Colonic mucosa (tissue), 4 donors: ENCODE measurements around the gene SERINC2. TPM values are rescaled to one million over a fixed set of nuclear protein-coding genes. Genes with fewer than 3 reads are reported as not detected.

ENCODE experiments used
- DNase-seq: peaks from one replicate; pipeline ENCODE4 v3.0.0-alpha.2; 2020
- H3K27ac ChIP-seq: fragments of 200-600 bp; one replicate; pipeline ENCODE4 v1.8.0; 2021
- H3K27me3 ChIP-seq: fragments of 200-600 bp; one replicate; pipeline ENCODE4 v1.8.0; 2021
- H3K36me3 ChIP-seq: fragments of 200-600 bp; one replicate; pipeline ENCODE4 v1.8.0; 2021
- H3K4me1 ChIP-seq: fragments of 200-600 bp; one replicate; pipeline ENCODE4 v1.8.0; 2021; ENCODE audit warnings: mild to moderate bottlenecking
- H3K4me3 ChIP-seq: fragments of 200-600 bp; one replicate; pipeline ENCODE4 v1.8.0; 2021
- H3K9ac ChIP-seq, 2 donors: one replicate each; pipeline ENCODE4 v1.7.0; 2013; ENCODE audit warnings: control low read depth in 2 of 2, low read depth in 2 of 2, low read length in 2 of 2
- H3K9me3 ChIP-seq: fragments of 200-600 bp; one replicate; pipeline ENCODE4 v1.8.0; 2021
- CTCF ChIP-seq: fragments of 200-600 bp; IDR thresholded peaks from one replicate; pipeline ENCODE4 v1.8.0; 2022; ENCODE audit warnings: antibody characterized with exemption, mild to moderate bottlenecking
- intact Hi-C: fragments of 100-400 bp; cut with DNase I; formaldehyde crosslinking; loops from one replicate; pipeline ENCODE4 v1.14.1; 2022
- total RNA-seq, 2 donors: library from RNA; stranded (reverse); fragmentation: NEBNext Ultra II Directional in 1 of 2; extraction: Animal tissue kit (Norgen Biotek cat#: 25700) in 1 of 2; gene quantifications; one replicate each; pipeline ENCODE4 v1.2.1, GENCODE V29; 2021
- donor health status: healthy.
- donor health status: DM: no; HTN: no; CAD: no.
- donor health status: DM: no; HTN: no; CAD: no.

The SERINC2 gene
- total RNA-seq, 2 donors from 2014 or later: 203 to 212 TPM

GRCh38 chr1:31401241-31401640 is 11.8 kb upstream of the SERINC2 start:
- Histone ChIP-seq H3K27ac (no peak overlapping the region), H3K4me1 (no peaks in the 10 kb centered on the region), H3K27me3 (no peaks in the 10 kb centered on the region), H3K9me3 (no peaks in the 10 kb centered on the region), H3K9ac (no peak overlapping the region), H3K36me3 (no peaks in the 10 kb centered on the region), H3K4me3 (no peak overlapping the region)
- DNase-seq: no peak
- intact Hi-C loops: no loop called here
- no peak for TF ChIP-seq CTCF

DNA sequence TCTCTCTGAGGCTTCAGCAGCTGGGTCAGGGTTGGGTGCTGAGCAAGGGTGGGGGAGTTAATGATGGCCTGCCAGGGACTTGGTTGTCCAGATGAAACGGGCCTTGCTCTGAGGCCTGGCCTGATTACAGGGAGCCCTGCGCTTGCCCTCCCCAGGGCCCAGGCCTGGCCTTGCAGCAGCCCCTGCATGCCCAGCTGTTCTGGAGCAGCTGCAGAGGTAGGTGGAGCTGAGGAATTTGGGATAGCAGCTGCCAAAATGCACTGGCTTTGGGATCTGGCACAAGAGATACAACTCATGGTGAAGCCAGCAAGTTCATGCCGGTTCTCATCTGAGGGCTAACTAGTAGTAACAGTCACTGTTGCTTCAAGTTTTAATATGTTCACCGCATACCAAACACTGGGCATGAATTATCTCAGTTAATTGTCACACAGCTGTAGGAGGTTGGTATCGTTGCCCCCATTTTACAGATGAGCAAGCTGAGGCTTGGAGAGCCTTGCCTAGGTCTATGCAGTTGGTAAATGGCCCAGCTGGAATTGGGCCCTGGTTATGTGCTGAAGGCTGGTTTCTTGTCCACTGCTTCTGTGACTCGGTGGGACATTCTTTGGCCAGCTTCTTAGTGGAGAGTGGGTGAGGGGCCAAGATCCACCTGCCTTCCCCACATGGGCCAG is 7.3 kb upstream of the SERINC2 start:
- TF ChIP-seq CTCF: no peak
- intact Hi-C loops: no loop called here
- Histone ChIP-seq H3K36me3 (no peaks in the 10 kb centered on the region), H3K4me3 (no peak overlapping the region), H3K9me3 (no peaks in the 10 kb centered on the region), H3K27me3 (no peaks in the 10 kb centered on the region), H3K4me1 (no peaks in the 10 kb centered on the region), H3K27ac (no peak overlapping the region), H3K9ac (no peak overlapping the region)
- DNase-seq: no peak

GRCh38 chr1:31407029-31407626 is 5.9 kb upstream of the SERINC2 start:
- no peak overlapping the region for H3K4me3 ChIP-seq
- no peaks in the 10 kb centered on the region for H3K27me3 ChIP-seq
- TF ChIP-seq CTCF: no peak
- no peaks in the 10 kb centered on the region for H3K36me3 ChIP-seq
- no peak overlapping the region for H3K27ac ChIP-seq
- no peaks in the 10 kb centered on the region for H3K4me1 ChIP-seq
- H3K9me3 ChIP-seq: no peaks in the 10 kb centered on the region
- intact Hi-C loops: no loop called here
- no peak overlapping the region for H3K9ac ChIP-seq
- DNase-seq: no peak

DNA sequence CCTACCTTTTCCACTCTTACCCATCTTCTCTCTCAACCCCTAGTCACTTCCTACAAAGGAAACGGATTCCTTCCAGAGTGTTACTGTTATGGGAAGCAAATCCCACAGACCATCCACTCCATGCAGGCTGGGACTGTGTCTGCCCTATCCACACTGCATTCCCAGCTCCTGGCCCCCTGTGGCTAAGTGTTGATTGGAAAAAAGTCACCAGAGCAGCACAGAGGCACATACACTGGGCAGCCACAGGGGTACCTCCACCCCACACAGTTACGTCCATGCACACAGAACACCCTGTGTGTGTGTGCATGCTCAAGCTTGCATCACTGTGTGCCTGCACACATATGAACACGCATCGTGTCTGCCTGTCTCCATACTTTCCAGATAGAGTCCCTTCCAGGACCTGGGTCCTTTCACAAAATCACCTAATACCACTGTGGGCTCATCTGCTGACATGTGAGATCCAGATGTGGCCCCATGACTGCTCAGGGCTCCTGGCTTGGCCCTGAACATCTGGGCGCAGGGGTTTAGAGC is 4.2 kb upstream of the SERINC2 start:
- Histone ChIP-seq H3K4me3 (no peak overlapping the region), H3K27ac (no peak overlapping the region), H3K9ac (no peak overlapping the region), H3K4me1 (no peaks in the 10 kb centered on the region), H3K27me3 (no peaks in the 10 kb centered on the region), H3K9me3 (no peaks in the 10 kb centered on the region), H3K36me3 (no peaks in the 10 kb centered on the region)
- DNase-seq: no peak
- intact Hi-C loops: no loop called here
- no peak for TF ChIP-seq CTCF

GRCh38 chr1:31409946-31410858 is 2.8 kb upstream of the SERINC2 start:
- H3K27me3 ChIP-seq: no peaks in the 10 kb centered on the region
- intact Hi-C loops: no loop called here
- no peak for TF ChIP-seq CTCF
- no peak for DNase-seq
- no peaks in the 10 kb centered on the region for H3K4me1 ChIP-seq
- no peak overlapping the region for H3K9ac ChIP-seq
- no peaks in the 10 kb centered on the region for H3K9me3 ChIP-seq
- H3K36me3 ChIP-seq: no peaks in the 10 kb centered on the region
- H3K27ac ChIP-seq: no peak overlapping the region
- no peak overlapping the region for H3K4me3 ChIP-seq
